ENCODE measurements around the gene B4GALT5.

- TF ChIP-seq EZH2 (IDR thresholded peaks at IDR 0.05) (no peak), POLR2AphosphoS5 (IDR thresholded peaks at IDR 0.05; ENCODE audit: borderline replicate concordance, low read depth, low read length) (no peak)
Measured at GRCh38 chr20:49620364-49621240, 93.1 kb downstream of the B4GALT5 start.
